Adrenal gland (tissue), 5 donors: ENCODE data around the gene SHE.

Source experiments
- POLR2A ChIP-seq, 2 donors: fragments of 450-650 bp; IDR thresholded peaks; one replicate each; pipeline ENCODE4 v1.6.1; 2017; ENCODE audit warnings: antibody characterized with exemption in 2 of 2, mild to moderate bottlenecking in 2 of 2, moderate library complexity in 1 of 2
- TF ChIP-seq, protein P1 (sequence below), 6 experiments: fragments of 450-650 bp in 4 of 6; fragments of 200-600 bp in 2 of 6; sonication (generic) in 1 of 6; IDR thresholded peaks; 1 replicate in 5 of 6; 2 replicates in 1 of 6; pipeline versions ENCODE4 v1.5.1 to v1.8.0; 2016 to 2021; ENCODE audit warnings: antibody characterized with exemption in 6 of 6, mild to moderate bottlenecking in 2 of 6, moderate library complexity in 1 of 6
- donor health status: DM: no; HTN: no; CAD: no.

DNA sequence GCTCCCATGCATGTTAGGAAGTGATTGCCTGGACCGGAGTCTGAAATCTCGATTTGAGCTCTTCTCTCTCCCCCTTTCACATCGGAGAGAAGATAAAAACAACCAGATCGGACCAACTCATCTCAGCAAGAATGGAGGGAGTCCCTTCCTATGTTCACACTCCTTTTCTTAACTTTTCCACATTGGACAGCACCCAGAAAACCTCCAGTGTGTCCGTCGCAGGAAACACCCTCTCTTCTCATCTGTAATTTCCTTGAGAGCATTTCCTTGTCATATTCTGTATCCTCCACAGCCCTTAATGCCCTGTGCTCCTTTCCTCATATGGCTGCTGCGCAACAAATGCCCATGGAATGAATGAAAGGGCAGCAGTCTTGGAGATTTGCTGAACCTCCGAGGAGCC lies 1.7 kb downstream of the SHE start:
- TF ChIP-seq, protein P1, sequence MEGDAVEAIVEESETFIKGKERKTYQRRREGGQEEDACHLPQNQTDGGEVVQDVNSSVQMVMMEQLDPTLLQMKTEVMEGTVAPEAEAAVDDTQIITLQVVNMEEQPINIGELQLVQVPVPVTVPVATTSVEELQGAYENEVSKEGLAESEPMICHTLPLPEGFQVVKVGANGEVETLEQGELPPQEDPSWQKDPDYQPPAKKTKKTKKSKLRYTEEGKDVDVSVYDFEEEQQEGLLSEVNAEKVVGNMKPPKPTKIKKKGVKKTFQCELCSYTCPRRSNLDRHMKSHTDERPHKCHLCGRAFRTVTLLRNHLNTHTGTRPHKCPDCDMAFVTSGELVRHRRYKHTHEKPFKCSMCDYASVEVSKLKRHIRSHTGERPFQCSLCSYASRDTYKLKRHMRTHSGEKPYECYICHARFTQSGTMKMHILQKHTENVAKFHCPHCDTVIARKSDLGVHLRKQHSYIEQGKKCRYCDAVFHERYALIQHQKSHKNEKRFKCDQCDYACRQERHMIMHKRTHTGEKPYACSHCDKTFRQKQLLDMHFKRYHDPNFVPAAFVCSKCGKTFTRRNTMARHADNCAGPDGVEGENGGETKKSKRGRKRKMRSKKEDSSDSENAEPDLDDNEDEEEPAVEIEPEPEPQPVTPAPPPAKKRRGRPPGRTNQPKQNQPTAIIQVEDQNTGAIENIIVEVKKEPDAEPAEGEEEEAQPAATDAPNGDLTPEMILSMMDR (IDR thresholded peaks at IDR 0.05), result no peak
- no peak for TF ChIP-seq POLR2A (IDR thresholded peaks at IDR 0.05)
